Epithelial cell of esophagus (primary cell): Measurements from ENCODE around the gene ZMIZ1.
A peak's percentile ranks its signal among the peaks of the same experiment; 100 is the strongest.

ENCODE experiments used
- DNase-seq: peaks from one replicate; pipeline ENCODE4 v3.0.0; 2010; ENCODE audit warnings: low read depth
- H3K4me3 ChIP-seq: 2 replicates; pipeline ENCODE4 v1.5.1; 2011; ENCODE audit warnings: mild to moderate bottlenecking, low read length, control low read depth
- TF ChIP-seq, protein P1 (sequence below): IDR thresholded peaks from 2 replicates; pipeline ENCODE4 v1.5.1; 2011; ENCODE audit warnings: low read depth, mild to moderate bottlenecking, low read length, control low read depth, inconsistent platforms; ENCODE audit not compliant: insufficient read depth; ENCODE audit errors: missing control alignments

ZMIZ1 gene

GRCh38 chr10:79107736-79108264 lies 39.0 kb downstream of the ZMIZ1 start:
- no peak for DNase-seq
- TF ChIP-seq, protein P1, sequence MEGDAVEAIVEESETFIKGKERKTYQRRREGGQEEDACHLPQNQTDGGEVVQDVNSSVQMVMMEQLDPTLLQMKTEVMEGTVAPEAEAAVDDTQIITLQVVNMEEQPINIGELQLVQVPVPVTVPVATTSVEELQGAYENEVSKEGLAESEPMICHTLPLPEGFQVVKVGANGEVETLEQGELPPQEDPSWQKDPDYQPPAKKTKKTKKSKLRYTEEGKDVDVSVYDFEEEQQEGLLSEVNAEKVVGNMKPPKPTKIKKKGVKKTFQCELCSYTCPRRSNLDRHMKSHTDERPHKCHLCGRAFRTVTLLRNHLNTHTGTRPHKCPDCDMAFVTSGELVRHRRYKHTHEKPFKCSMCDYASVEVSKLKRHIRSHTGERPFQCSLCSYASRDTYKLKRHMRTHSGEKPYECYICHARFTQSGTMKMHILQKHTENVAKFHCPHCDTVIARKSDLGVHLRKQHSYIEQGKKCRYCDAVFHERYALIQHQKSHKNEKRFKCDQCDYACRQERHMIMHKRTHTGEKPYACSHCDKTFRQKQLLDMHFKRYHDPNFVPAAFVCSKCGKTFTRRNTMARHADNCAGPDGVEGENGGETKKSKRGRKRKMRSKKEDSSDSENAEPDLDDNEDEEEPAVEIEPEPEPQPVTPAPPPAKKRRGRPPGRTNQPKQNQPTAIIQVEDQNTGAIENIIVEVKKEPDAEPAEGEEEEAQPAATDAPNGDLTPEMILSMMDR = no peak
- H3K4me3 ChIP-seq = no peak overlapping the region

- TF ChIP-seq, protein P1 = no peak
- H3K4me3 ChIP-seq = no peak overlapping the region
- DNase-seq = no peak
Observed at GRCh38 chr10:79108728-79109127, 40.0 kb downstream of the ZMIZ1 start.

GRCh38 chr10:79111427-79111826 lies 42.7 kb downstream of the ZMIZ1 start:
- TF ChIP-seq, protein P1 = no peak
- no peak overlapping the region for H3K4me3 ChIP-seq
- peak; percentile 67 for DNase-seq

GRCh38 chr10:79111846-79112614 lies 43.3 kb downstream of the ZMIZ1 start:
- no peak overlapping the region for H3K4me3 ChIP-seq
- TF ChIP-seq, protein P1 = no peak
- no peak for DNase-seq

GRCh38 chr10:79112881-79113431 lies 44.2 kb downstream of the ZMIZ1 start:
- peak; percentile 90 for DNase-seq
- TF ChIP-seq, protein P1 = no peak
- H3K4me3 ChIP-seq = no peak overlapping the region

DNA sequence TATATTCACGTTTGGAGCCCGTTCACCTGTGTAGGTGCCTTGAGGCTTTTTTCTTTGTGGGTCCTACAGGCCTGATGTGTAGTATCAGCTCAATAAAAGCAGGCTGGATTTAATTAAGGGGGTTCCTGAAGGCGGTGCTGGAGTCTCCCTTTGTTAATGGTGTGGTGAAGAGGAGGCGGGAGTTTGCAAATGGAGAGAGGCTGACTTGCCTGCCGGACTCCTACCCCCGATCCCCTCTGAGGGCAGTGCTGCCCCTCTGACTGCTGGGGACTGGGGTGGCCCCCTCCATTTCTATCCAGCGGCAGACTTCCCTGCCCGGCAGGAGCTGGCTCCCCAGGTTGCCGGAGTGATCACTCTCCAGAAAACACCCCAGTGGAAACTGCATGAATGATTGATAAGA lies 45.1 kb downstream of the ZMIZ1 start:
- TF ChIP-seq, protein P1 = no peak
- H3K4me3 ChIP-seq = no peak overlapping the region
- no peak for DNase-seq
